H1 (cell line): ENCODE data around the gene PCNP. TPM values are rescaled to one million over a fixed set of nuclear protein-coding genes. Genes with fewer than 3 reads are reported as not detected.

Experiments
- CTCF ChIA-PET: fragments of 300-600 bp; sonication (Branson Sonifier 250); formaldehyde crosslinking; loops from one replicate; lab custom pipeline; 2021; ENCODE audit not compliant: partially characterized antibody; lab: Charles Lee
- POLR2A ChIA-PET: fragments of 300-600 bp; sonication (Branson Sonifier 250); formaldehyde crosslinking; loops from one replicate; lab custom pipeline; 2021; ENCODE audit warnings: inconsistent platforms; ENCODE audit not compliant: partially characterized antibody; lab: Charles Lee
- DNase-seq, 2 experiments: peaks; one replicate each; pipeline versions ENCODE4 v3.0.0 to v3.0.0-alpha.2; 2010 to 2022; ENCODE audit warnings: low spot score in 2 of 2, low read depth in 1 of 2, mixed read lengths in 1 of 2
- FAIRE-seq: peaks from 2 replicates; lab custom pipeline; 2011; peaks lifted over from hg19 to GRCh38; lab: Jason Lieb, UNC
- H2AFZ ChIP-seq: 2 replicates; pipeline ENCODE4 v1.8.1; 2012; ENCODE audit warnings: low read length, inconsistent platforms
- H2AK5ac ChIP-seq: 2 replicates; pipeline ENCODE4 v1.6.1; 2013; ENCODE audit warnings: low read depth, low read length
- H2BK120ac ChIP-seq: replicated peaks from 2 replicates; pipeline ENCODE3; 2013; ENCODE audit warnings: low read depth, low read length, inconsistent platforms
- H2BK12ac ChIP-seq: 2 replicates; pipeline ENCODE4 v1.6.1; 2013; ENCODE audit warnings: low read depth, low read length
- H2BK15ac ChIP-seq: 2 replicates; pipeline ENCODE4 v1.6.1; 2013; ENCODE audit warnings: low read length
- H2BK20ac ChIP-seq: 2 replicates; pipeline ENCODE4 v1.6.1; 2013; ENCODE audit warnings: low read length
- H2BK5ac ChIP-seq: 2 replicates; pipeline ENCODE4 v1.6.1; 2013; ENCODE audit warnings: low read depth, low read length
- H3K14ac ChIP-seq: 2 replicates; pipeline ENCODE4 v1.6.1; 2013; ENCODE audit warnings: inconsistent platforms; ENCODE audit not compliant: insufficient read length
- H3K18ac ChIP-seq: 2 replicates; pipeline ENCODE4 v1.6.1; 2013; ENCODE audit warnings: low read length; ENCODE audit errors: extremely low read depth
- H3K23ac ChIP-seq: 2 replicates; pipeline ENCODE4 v1.6.1; 2013; ENCODE audit warnings: inconsistent platforms; ENCODE audit not compliant: insufficient read length
- H3K23me2 ChIP-seq: 2 replicates; pipeline ENCODE4 v1.6.1; 2013; ENCODE audit warnings: low read depth, low read length
- H3K27ac ChIP-seq: 2 replicates; pipeline ENCODE4 v1.6.1; 2011; ENCODE audit warnings: low read depth, low read length, inconsistent platforms
- H3K27me3 ChIP-seq, 4 experiments: replicated peaks in 1 of 4; 1 replicate in 1 of 4; 2 replicates in 3 of 4; pipeline versions ENCODE4 v1.6.1 to v1.8.1; 2011 to 2013; ENCODE audit warnings: low read length in 3 of 4, mild to moderate bottlenecking in 3 of 4, inconsistent platforms in 2 of 4, mixed read lengths in 2 of 4, moderate library complexity in 1 of 4; ENCODE audit not compliant: control insufficient read depth in 3 of 4, insufficient read depth in 3 of 4; ENCODE audit errors: extremely low read depth in 1 of 4
- H3K36me3 ChIP-seq, 4 experiments: 2 replicates each; pipeline versions ENCODE4 v1.6.1 to v1.8.1; 2011 to 2013; ENCODE audit warnings: mild to moderate bottlenecking in 4 of 4, low read length in 3 of 4, moderate library complexity in 2 of 4, control low read depth in 1 of 4, inconsistent platforms in 1 of 4; ENCODE audit not compliant: insufficient read depth in 4 of 4, control insufficient read depth in 2 of 4
- H3K4ac ChIP-seq: replicated peaks from 2 replicates; pipeline ENCODE3; 2013; ENCODE audit warnings: low read length, low read depth, mixed read lengths, inconsistent platforms; ENCODE audit not compliant: insufficient read length
- H3K4me1 ChIP-seq, 4 experiments: replicated peaks in 1 of 4; 1 replicate in 1 of 4; 2 replicates in 3 of 4; pipeline versions ENCODE4 v1.6.1 to v1.8.1; 2011 to 2013; ENCODE audit warnings: low read length in 3 of 4, inconsistent platforms in 2 of 4, mixed read lengths in 1 of 4; ENCODE audit not compliant: insufficient read depth in 4 of 4, control insufficient read depth in 3 of 4
- H3K4me2 ChIP-seq, 2 experiments: 2 replicates each; pipeline versions ENCODE4 v1.6.1 to v1.8.1; 2011 to 2013; ENCODE audit warnings: low read depth in 2 of 2, low read length in 2 of 2, control low read depth in 1 of 2, inconsistent platforms in 1 of 2, mild to moderate bottlenecking in 1 of 2; ENCODE audit not compliant: insufficient read depth in 1 of 2
- H3K4me3 ChIP-seq, 4 experiments: fragments of 200-600, 300-600 bp in 1 of 4; sonication (generic), shearing (Covaris generic), sonication (Bioruptor Twin) in 1 of 4; 2 replicates each; pipeline versions ENCODE4 v1.5.1 to v1.8.1; 2011 to 2016; ENCODE audit warnings: low read length in 4 of 4, low read depth in 3 of 4, control low read depth in 2 of 4, inconsistent platforms in 2 of 4, mild to moderate bottlenecking in 2 of 4, mixed read lengths in 1 of 4, moderate library complexity in 1 of 4; ENCODE audit not compliant: insufficient read depth in 2 of 4; ENCODE audit errors: extremely low read depth in 1 of 4
- H3K56ac ChIP-seq: replicated peaks from 2 replicates; pipeline ENCODE3; 2013; ENCODE audit warnings: low read depth, mild to moderate bottlenecking, mixed read lengths, low read length, inconsistent platforms; ENCODE audit not compliant: insufficient read length
- H3K79me1 ChIP-seq: 2 replicates; pipeline ENCODE4 v1.6.1; 2013; ENCODE audit warnings: low read depth, low read length, control low read depth
- H3K79me2 ChIP-seq, 2 experiments: 2 replicates each; pipeline versions ENCODE4 v1.6.1 to v1.8.1; 2012 to 2013; ENCODE audit warnings: low read length in 2 of 2, mild to moderate bottlenecking in 2 of 2, inconsistent platforms in 1 of 2; ENCODE audit not compliant: insufficient read depth in 2 of 2, control insufficient read depth in 1 of 2
- H3K9ac ChIP-seq, 4 experiments: replicated peaks in 1 of 4; 1 replicate in 1 of 4; 2 replicates in 3 of 4; pipeline versions ENCODE4 v1.6.1 to v1.8.1; 2011 to 2013; ENCODE audit warnings: low read depth in 3 of 4, low read length in 3 of 4, control low read depth in 2 of 4, mild to moderate bottlenecking in 2 of 4, moderate library complexity in 2 of 4, inconsistent platforms in 1 of 4; ENCODE audit errors: extremely low read depth in 1 of 4
- H3K9me3 ChIP-seq, 2 experiments: 2 replicates each; pipeline versions ENCODE4 v1.6.1 to v1.8.1; 2012 to 2013; ENCODE audit warnings: mild to moderate bottlenecking in 2 of 2, moderate library complexity in 2 of 2, control low read depth in 1 of 2, inconsistent platforms in 1 of 2, low read depth in 1 of 2, low read length in 1 of 2, mixed read lengths in 1 of 2; ENCODE audit not compliant: insufficient read depth in 2 of 2
- H4K20me1 ChIP-seq, 2 experiments: replicated peaks in 1 of 2; 2 replicates each; pipeline versions ENCODE3 to v1.8.1; 2011 to 2013; ENCODE audit warnings: inconsistent platforms in 2 of 2, low read length in 2 of 2, mild to moderate bottlenecking in 1 of 2; ENCODE audit not compliant: insufficient read depth in 2 of 2, control insufficient read depth in 1 of 2
- H4K5ac ChIP-seq: 2 replicates; pipeline ENCODE4 v1.6.1; 2013; ENCODE audit warnings: low read length, low read depth, mixed read lengths, inconsistent platforms; ENCODE audit not compliant: insufficient read length
- H4K8ac ChIP-seq: 2 replicates; pipeline ENCODE4 v1.8.0; 2013; ENCODE audit warnings: mild to moderate bottlenecking, moderate library complexity, low read length, inconsistent platforms; ENCODE audit not compliant: insufficient read depth; ENCODE audit errors: extremely low read depth
- H4K91ac ChIP-seq: replicated peaks from 2 replicates; pipeline ENCODE3; 2013; ENCODE audit warnings: low read length, mixed read lengths, inconsistent platforms; ENCODE audit not compliant: insufficient read length
- MAFK ChIP-seq: IDR thresholded peaks from 2 replicates; pipeline ENCODE4 v1.6.1; 2012; ENCODE audit warnings: low read depth, mild to moderate bottlenecking, improper control_type of control experiment, low read length
- SP4 ChIP-seq: IDR thresholded peaks from 2 replicates; pipeline ENCODE4 v1.6.1; 2012; ENCODE audit warnings: low read length, inconsistent platforms
- WGBS, 2 experiments: shearing (Covaris generic) in 1 of 2; methylation state at CpG; one replicate each; pipeline versions ENCODE4 v1.1.6 to v1.1.7; 2013 to 2015; ENCODE audit warnings: low lambda C conversion rate in 2 of 2, mixed read lengths in 2 of 2, inconsistent platforms in 1 of 2, low coverage in 1 of 2, missing lambda C conversion rate in 1 of 2; ENCODE audit not compliant: insufficient replicate concordance in 2 of 2, insufficient coverage in 1 of 2, insufficient read length in 1 of 2; ENCODE audit errors: extremely low coverage in 1 of 2, missing lambda C conversion rate in 1 of 2; 5-methylcytosine and 5-hydroxymethylcytosine counted together
- polyA plus RNA-seq, 7 experiments: library from polyadenylated mRNA; depleted of rRNA in 3 of 7; stranded (reverse) in 5 of 7; unstranded in 2 of 7; fragments of >200 nt in 5 of 7; fragments of 200-250 nt in 2 of 7; gene quantifications; 1 replicate in 5 of 7; 2 replicates in 1 of 7; 4 replicates in 1 of 7; pipeline versions ENCODE4 v1.2.1 to v1.2.3, GENCODE V29; 2011 to 2013; ENCODE audit warnings: missing spikeins in 2 of 7, mixed read lengths in 2 of 7
- total RNA-seq: library from RNA; stranded (reverse); fragmentation: NEBNext Ultra II Directional; extraction: Animal tissue kit (Norgen Biotek cat#: 25700); gene quantifications from 2 replicates; pipeline ENCODE4 v1.2.1, GENCODE V29; 2021

The PCNP gene
- total and polyA plus RNA-seq, 2 of the 8 experiments (the other 6 are each of a cell fraction or from before 2014, with no cell fraction given): 29.1 to 192 TPM

- Histone ChIP-seq H4K20me1 (no peaks in the 10 kb centered on the region), H2AK5ac (no peak overlapping the region), H3K79me2 (no peaks in the 10 kb centered on the region), H3K79me1 (no peaks in the 10 kb centered on the region), H4K91ac (no peak overlapping the region), H3K23ac (no peak overlapping the region), H3K4ac (no peak overlapping the region), H3K36me3 (peaks cover 0 to 4% (median 0%) of the 10 kb centered on the region in 4 experiments; a peak in 1 of 8 replicates), H3K9ac (no peak overlapping the region), H2BK5ac (no peak overlapping the region), H3K4me3 (no peak overlapping the region), H3K56ac (no peak overlapping the region), H3K27ac (no peak overlapping the region), H3K14ac (no peak overlapping the region), H3K18ac (no peak overlapping the region), H2AFZ (no peak overlapping the region), H2BK12ac (no peak overlapping the region), H3K27me3 (no peaks in the 10 kb centered on the region), H3K23me2 (no peaks in the 10 kb centered on the region), H3K4me2 (no peak overlapping the region), H2BK15ac (no peak overlapping the region), H3K4me1 (peaks cover 0 to 6% (median 2%) of the 10 kb centered on the region in 4 experiments; a peak in 2 of 7 replicates), H2BK20ac (no peak overlapping the region), H2BK120ac (no peak overlapping the region), H3K9me3 (peaks cover 15 to 16% of the 10 kb centered on the region in 2 experiments), H4K5ac (no peak overlapping the region), H4K8ac (no peak overlapping the region)
- POLR2A ChIA-PET: interaction anchor here (1.6 kb wide), 1 partner anchor 18 kb away, joined by 4 read pairs; no protein-coding TSS in a partner anchor
- WGBS, 2 experiments: 80% methylated on average over 2 of the region's 2 CpGs; no CpG with 5 or more reads in 1 of the 2 experiments
- FAIRE-seq (no peak), DNase-seq (no peak)
- CTCF ChIA-PET: no interaction called here
- TF ChIP-seq MAFK (no peak), SP4 (no peak)
Measured at GRCh38 chr3:101548527-101549105, 25.4 kb upstream of the PCNP start.
